Measurements from ENCODE around the gene MACO1. TPM values are rescaled to one million over a fixed set of nuclear protein-coding genes. Genes with fewer than 3 reads are reported as not detected.
"Not testable (repeated sequence)": the region's sequence is repeated elsewhere in the genome, so short reads cannot be mapped to it uniquely, and the experiment has no call there.

MACO1 gene
- polyA plus RNA-seq, 3 donors from 2014 or later: 0.45 to 5.2 (median 3.7) TPM

GRCh38 chr1:25431955-25432719, 1.4 kb downstream of the MACO1 start:
- H3K36me3 Mint-ChIP-seq: no peaks in the 10 kb centered on the region
- H3K27me3 Mint-ChIP-seq (ENCODE audit: low read depth in 3 of 3): peaks cover 9 to 12% (median 11%) of the 10 kb centered on the region in 3 donors
- no peaks in the 10 kb centered on the region for H3K9me3 Mint-ChIP-seq
- H3K4me1 Mint-ChIP-seq: peaks cover 53 to 61% of the 10 kb centered on the region in 2 donors
- peak overlapping the region; percentile 81 to 91 (median 87) for H3K27ac Mint-ChIP-seq
- H3K4me3 Mint-ChIP-seq: peak overlapping the region; percentile 80 to 88 (median 87)
- DNase-seq: no peak

GRCh38 chr1:25432749-25433388, 2.2 kb downstream of the MACO1 start:
- Mint-ChIP-seq H3K36me3 (peaks cover 0 to 1% (median 0%) of the 10 kb centered on the region in 3 donors), H3K27ac (peak overlapping the region; percentile 81 to 91 (median 87)), H3K4me1 (peaks cover 53 to 61% of the 10 kb centered on the region in 2 donors), H3K4me3 (peak overlapping the region; percentile 22 to 88 (median 84)), H3K27me3 (ENCODE audit: low read depth in 3 of 3) (peaks cover 9 to 12% (median 11%) of the 10 kb centered on the region in 3 donors), H3K9me3 (no peaks in the 10 kb centered on the region)
- no peak for DNase-seq

GRCh38 chr1:25433389-25434186, 2.9 kb downstream of the MACO1 start:
- DNase-seq: no peak
- Mint-ChIP-seq H3K27me3 (ENCODE audit: low read depth in 3 of 3) (peaks cover 9 to 12% (median 11%) of the 10 kb centered on the region in 3 donors), H3K27ac (peak overlapping the region in 4 of 6 donors; percentile 35 to 70 (median 56)), H3K4me3 (peak overlapping the region in 2 of 5 donors; percentile 4 to 84), H3K9me3 (no peaks in the 10 kb centered on the region), H3K36me3 (peaks cover 0 to 3% (median 0%) of the 10 kb centered on the region in 3 donors), H3K4me1 (peaks cover 53 to 61% of the 10 kb centered on the region in 2 donors)

GRCh38 chr1:25435397-25436108, 4.9 kb downstream of the MACO1 start:
- peaks cover 0 to 3% (median 0%) of the 10 kb centered on the region in 3 donors for H3K36me3 Mint-ChIP-seq
- no peaks in the 10 kb centered on the region for H3K9me3 Mint-ChIP-seq
- peaks cover 1 to 5% (median 3%) of the 10 kb centered on the region in 3 donors for H3K27me3 Mint-ChIP-seq (ENCODE audit: low read depth in 3 of 3)
- H3K4me3 Mint-ChIP-seq: peak overlapping the region in 1 of 5 donors; percentile 20
- peak overlapping the region; percentile 31 to 69 (median 42) for H3K27ac Mint-ChIP-seq
- peaks cover 50 to 56% of the 10 kb centered on the region in 2 donors for H3K4me1 Mint-ChIP-seq
- no peak for DNase-seq

GRCh38 chr1:25437672-25438071, 7.0 kb downstream of the MACO1 start:
- Mint-ChIP-seq H3K36me3 (peaks cover 0 to 4% (median 3%) of the 10 kb centered on the region in 3 donors), H3K27me3 (ENCODE audit: low read depth in 3 of 3) (peaks cover 0 to 2% (median 0%) of the 10 kb centered on the region in 3 donors), H3K27ac (no peak overlapping the region), H3K4me3 (no peak overlapping the region), H3K4me1 (peaks cover 43 to 55% of the 10 kb centered on the region in 2 donors), H3K9me3 (no peaks in the 10 kb centered on the region)
- no peak for DNase-seq

- Mint-ChIP-seq H3K27ac (no peak overlapping the region), H3K4me3 (no peak overlapping the region), H3K9me3 (no peaks in the 10 kb centered on the region), H3K27me3 (ENCODE audit: low read depth in 3 of 3) (peaks cover 0 to 2% (median 0%) of the 10 kb centered on the region in 3 donors), H3K4me1 (peaks cover 31 to 47% of the 10 kb centered on the region in 2 donors), H3K36me3 (peaks cover 0 to 4% (median 3%) of the 10 kb centered on the region in 3 donors)
- no peak for DNase-seq
These were observed 8.6 kb downstream of the MACO1 start for GRCh38 chr1:25439287-25439686.

GRCh38 chr1:25442178-25442577, 11.5 kb downstream of the MACO1 start:
- Mint-ChIP-seq H3K27ac (no peak overlapping the region), H3K9me3 (no peaks in the 10 kb centered on the region), H3K4me3 (no peak overlapping the region), H3K36me3 (peaks cover 0 to 6% (median 3%) of the 10 kb centered on the region in 3 donors), H3K4me1 (peaks cover 10 to 25% of the 10 kb centered on the region in 2 donors), H3K27me3 (ENCODE audit: low read depth in 3 of 3) (peaks cover 0 to 2% (median 0%) of the 10 kb centered on the region in 3 donors)
- DNase-seq: no peak

- no peak overlapping the region for H3K4me3 Mint-ChIP-seq
- H3K27me3 Mint-ChIP-seq (ENCODE audit: low read depth in 3 of 3): peaks cover 0 to 2% (median 0%) of the 10 kb centered on the region in 3 donors
- H3K27ac Mint-ChIP-seq: no peak overlapping the region
- H3K9me3 Mint-ChIP-seq: no peaks in the 10 kb centered on the region
- peaks cover 0 to 14% (median 0%) of the 10 kb centered on the region in 3 donors for H3K36me3 Mint-ChIP-seq
- no peak for DNase-seq
- peaks cover 10 to 25% of the 10 kb centered on the region in 2 donors for H3K4me1 Mint-ChIP-seq
These were observed 12.5 kb downstream of the MACO1 start for GRCh38 chr1:25443030-25443699.

- H3K36me3 Mint-ChIP-seq: peaks cover 0 to 14% (median 0%) of the 10 kb centered on the region in 3 donors
- H3K4me1 Mint-ChIP-seq: peaks cover 10 to 25% of the 10 kb centered on the region in 2 donors
- not testable (repeated sequence) for H3K27me3 Mint-ChIP-seq (ENCODE audit: low read depth in 3 of 3); H3K27ac Mint-ChIP-seq; H3K9me3 Mint-ChIP-seq; H3K4me3 Mint-ChIP-seq; DNase-seq
These were observed 13.9 kb downstream of the MACO1 start for GRCh38 chr1:25444604-25445003.

- DNase-seq: no peak
- Mint-ChIP-seq H3K36me3 (peaks cover 0 to 10% (median 3%) of the 10 kb centered on the region in 3 donors), H3K27ac (peak overlapping the region in 1 of 6 donors; percentile 4), H3K4me1 (peaks cover 8 to 21% of the 10 kb centered on the region in 2 donors), H3K9me3 (no peaks in the 10 kb centered on the region), H3K4me3 (no peak overlapping the region), H3K27me3 (ENCODE audit: low read depth in 3 of 3) (peaks cover 0 to under 1% (median 0%) of the 10 kb centered on the region in 3 donors)
These were observed 15.4 kb downstream of the MACO1 start for GRCh38 chr1:25445993-25446538.

- no peak overlapping the region for H3K27ac Mint-ChIP-seq
- no peak for DNase-seq
- H3K4me3 Mint-ChIP-seq: no peak overlapping the region
- H3K4me1 Mint-ChIP-seq: peaks cover 5 to 14% of the 10 kb centered on the region in 2 donors
- no peaks in the 10 kb centered on the region for H3K9me3 Mint-ChIP-seq
- H3K36me3 Mint-ChIP-seq: peaks cover 0 to 10% (median 3%) of the 10 kb centered on the region in 3 donors
- peaks cover 0 to 3% (median 0%) of the 10 kb centered on the region in 3 donors for H3K27me3 Mint-ChIP-seq (ENCODE audit: low read depth in 3 of 3)
These were observed 16.9 kb downstream of the MACO1 start for GRCh38 chr1:25447547-25447946.

- H3K27me3 Mint-ChIP-seq (ENCODE audit: low read depth in 3 of 3): peaks cover 0 to 3% (median 0%) of the 10 kb centered on the region in 3 donors
- no peaks in the 10 kb centered on the region for H3K9me3 Mint-ChIP-seq
- no peak for DNase-seq
- H3K4me1 Mint-ChIP-seq: peaks cover 2 to 5% of the 10 kb centered on the region in 2 donors
- peak overlapping the region in 1 of 6 donors; percentile 48 for H3K27ac Mint-ChIP-seq
- peaks cover 0 to 10% (median 3%) of the 10 kb centered on the region in 3 donors for H3K36me3 Mint-ChIP-seq
- no peak overlapping the region for H3K4me3 Mint-ChIP-seq
These were observed 20.2 kb downstream of the MACO1 start for GRCh38 chr1:25450891-25451290.
